Fibroblast of peridontal ligament (primary cell): ENCODE data around the gene KRTAP10-1.
"Not testable (repeated sequence)": the region's sequence is repeated elsewhere in the genome, so short reads cannot be mapped to it uniquely, and the experiment has no call there.

Experiments
- DNase-seq: peaks from one replicate; pipeline ENCODE4 v3.0.0-alpha.2; 2010; ENCODE audit errors: extremely low read depth

KRTAP10-1 gene

GRCh38 chr21:44571296-44571695 is 31.3 kb upstream of the KRTAP10-1 start:
- no peak for DNase-seq

GRCh38 chr21:44569861-44570517 is 30.0 kb upstream of the KRTAP10-1 start:
- no peak for DNase-seq

- DNase-seq = no peak
Observed at GRCh38 chr21:44568667-44569556, 28.9 kb upstream of the KRTAP10-1 start.

GRCh38 chr21:44568261-44568660 is 28.3 kb upstream of the KRTAP10-1 start:
- DNase-seq = no peak

GRCh38 chr21:44567481-44568171 is 27.6 kb upstream of the KRTAP10-1 start:
- no peak for DNase-seq

GRCh38 chr21:44566403-44566802 is 26.4 kb upstream of the KRTAP10-1 start:
- DNase-seq = no peak

GRCh38 chr21:44564886-44565598 is 25.0 kb upstream of the KRTAP10-1 start:
- DNase-seq = no peak

- no peak for DNase-seq
Observed at GRCh38 chr21:44564099-44564498, 24.1 kb upstream of the KRTAP10-1 start.

- no peak for DNase-seq
Observed at GRCh38 chr21:44558695-44559094, 18.7 kb upstream of the KRTAP10-1 start, which contains the start of gene KRTAP10-3. KRTAP10-3 (minus strand) TSS chr21:44558795; CDS start chr21:44558715, 80 bp downstream.

GRCh38 chr21:44558329-44558675 is 18.3 kb upstream of the KRTAP10-1 start:
- not testable (repeated sequence) for DNase-seq

GRCh38 chr21:44557491-44558328 is 17.7 kb upstream of the KRTAP10-1 start:
- DNase-seq = no peak

GRCh38 chr21:44556879-44557278 is 16.9 kb upstream of the KRTAP10-1 start:
- DNase-seq = no peak

- DNase-seq = no peak
Observed at GRCh38 chr21:44555200-44555875, 15.3 kb upstream of the KRTAP10-1 start.

GRCh38 chr21:44552681-44553080 is 12.7 kb upstream of the KRTAP10-1 start:
- no peak for DNase-seq

- no peak for DNase-seq
Observed at GRCh38 chr21:44552136-44552535, 12.1 kb upstream of the KRTAP10-1 start.

- DNase-seq = no peak
Observed at GRCh38 chr21:44551340-44551961, 11.5 kb upstream of the KRTAP10-1 start, which contains the start of gene KRTAP10-2. KRTAP10-2 (minus strand) TSS chr21:44551505; CDS start chr21:44551458, 47 bp downstream.

GRCh38 chr21:44550807-44551206 is 10.8 kb upstream of the KRTAP10-1 start:
- DNase-seq = no peak

- not testable (repeated sequence) for DNase-seq
Observed at GRCh38 chr21:44550285-44550684, 10.3 kb upstream of the KRTAP10-1 start.

GRCh38 chr21:44549525-44550211 is 9.7 kb upstream of the KRTAP10-1 start:
- DNase-seq = no peak
